IMR-90 (cell line): ENCODE measurements around the gene KEAP1. TPM values are rescaled to one million over a fixed set of nuclear protein-coding genes. Genes with fewer than 3 reads are reported as not detected.

Experiments
- ATAC-seq: fragments of 200-7000 bp; cut with Tn5 transposase; 2 replicates; pipeline ENCODE4 v1.9.1; 2020; ENCODE audit warnings: low read depth, mild to moderate bottlenecking, moderate library complexity
- BruUV-seq: library from RNA; stranded (reverse); fragments of 400-500 nt; replicated peaks from 2 replicates; lab custom pipeline; 2021; lab: Mats Ljungman, UMichigan
- CTCF ChIA-PET: fragments of 300-600 bp; formaldehyde crosslinking; extraction: SDS; loops from one replicate; lab custom pipeline; 2021; ENCODE audit warnings: antibody characterized with exemption; lab: Yijun Ruan, JAX
- POLR2A ChIA-PET: fragments of 300-600 bp; sonication (Branson Sonifier 250); formaldehyde crosslinking; loops from one replicate; lab custom pipeline; 2022; ENCODE audit warnings: antibody characterized with exemption; ENCODE audit not compliant: unreplicated experiment; lab: Charles Lee
- DNase-seq: peaks from one replicate; pipeline ENCODE4 v3.0.0; 2013
- H2AFZ ChIP-seq: replicated peaks from 2 replicates; pipeline ENCODE3; 2013; ENCODE audit warnings: low read length, mild to moderate bottlenecking; ENCODE audit not compliant: poor library complexity
- H2AK5ac ChIP-seq: 2 replicates; pipeline ENCODE4 v1.6.1; 2013; ENCODE audit warnings: low read depth, low read length, inconsistent platforms
- H2AK9ac ChIP-seq: replicated peaks from 2 replicates; pipeline ENCODE3; 2013; ENCODE audit warnings: mild to moderate bottlenecking, low read depth, low read length, moderate library complexity; ENCODE audit not compliant: poor library complexity
- H2BK120ac ChIP-seq: 2 replicates; pipeline ENCODE4 v1.6.1; 2013; ENCODE audit warnings: low read depth, low read length, inconsistent platforms
- H2BK15ac ChIP-seq: 3 replicates; pipeline ENCODE4 v1.6.1; 2013; ENCODE audit warnings: low read depth, low read length, inconsistent platforms
- H2BK20ac ChIP-seq: 2 replicates; pipeline ENCODE4 v1.6.1; 2013; ENCODE audit warnings: low read depth, mild to moderate bottlenecking, inconsistent platforms, low read length, moderate library complexity
- H2BK5ac ChIP-seq: 2 replicates; pipeline ENCODE4 v1.6.1; 2013; ENCODE audit warnings: mild to moderate bottlenecking, low read depth, low read length, inconsistent platforms; ENCODE audit not compliant: poor library complexity, severe bottlenecking
- H3K14ac ChIP-seq: replicated peaks from 2 replicates; pipeline ENCODE4 v1.6.1; 2013; ENCODE audit warnings: low read depth, low read length, inconsistent platforms
- H3K18ac ChIP-seq: 2 replicates; pipeline ENCODE4 v1.6.1; 2013; ENCODE audit warnings: low read depth, low read length, control low read depth
- H3K23ac ChIP-seq: 2 replicates; pipeline ENCODE4 v1.6.1; 2013; ENCODE audit warnings: low read depth, low read length, inconsistent platforms
- H3K27ac ChIP-seq: 2 replicates; pipeline ENCODE4 v1.5.1; 2013; ENCODE audit warnings: mild to moderate bottlenecking, control low read depth, low read length; ENCODE audit not compliant: insufficient read depth
- H3K27me3 ChIP-seq: 2 replicates; pipeline ENCODE4 v1.6.1; 2013; ENCODE audit warnings: low read length; ENCODE audit not compliant: control insufficient read depth, insufficient read depth
- H3K36me3 ChIP-seq: 2 replicates; pipeline ENCODE4 v1.6.1; 2013; ENCODE audit warnings: low read length, mixed read lengths; ENCODE audit not compliant: control insufficient read depth, insufficient read depth
- H3K4ac ChIP-seq: 2 replicates; pipeline ENCODE4 v1.6.1; 2013; ENCODE audit warnings: low read depth, low read length, inconsistent platforms
- H3K4me1 ChIP-seq: 2 replicates; pipeline ENCODE4 v1.6.1; 2013; ENCODE audit warnings: low read length, mixed read lengths; ENCODE audit not compliant: control insufficient read depth, insufficient read depth
- H3K4me2 ChIP-seq: 2 replicates; pipeline ENCODE4 v1.6.1; 2013; ENCODE audit warnings: low read depth, mild to moderate bottlenecking, control low read depth, low read length, moderate library complexity
- H3K4me3 ChIP-seq: 2 replicates; pipeline ENCODE4 v1.5.1; 2013; ENCODE audit warnings: low read depth, mild to moderate bottlenecking, control low read depth, low read length, moderate library complexity; ENCODE audit not compliant: insufficient read depth
- H3K56ac ChIP-seq: 2 replicates; pipeline ENCODE4 v1.6.1; 2013; ENCODE audit warnings: low read length, inconsistent platforms; ENCODE audit not compliant: insufficient read depth; ENCODE audit errors: extremely low read depth
- H3K79me1 ChIP-seq, 2 experiments: 2 replicates each; pipeline ENCODE4 v1.6.1; 2013; ENCODE audit warnings: low read length in 2 of 2, inconsistent platforms in 1 of 2, low read depth in 1 of 2
- H3K9ac ChIP-seq: 2 replicates; pipeline ENCODE4 v1.6.1; 2013; ENCODE audit warnings: low read depth, low read length, control low read depth
- H3K9me1 ChIP-seq: 2 replicates; pipeline ENCODE4 v1.6.1; 2013; ENCODE audit warnings: low read length, inconsistent platforms; ENCODE audit not compliant: insufficient read depth
- H3K9me3 ChIP-seq: 2 replicates; pipeline ENCODE4 v1.6.1; 2013; ENCODE audit warnings: low read length; ENCODE audit not compliant: control insufficient read depth, insufficient read depth
- H4K20me1 ChIP-seq: 2 replicates; pipeline ENCODE4 v1.6.1; 2013; ENCODE audit warnings: low read length, inconsistent platforms; ENCODE audit not compliant: insufficient read depth
- H4K5ac ChIP-seq: 2 replicates; pipeline ENCODE4 v1.6.1; 2013; ENCODE audit warnings: mild to moderate bottlenecking, low read depth, low read length, control low read depth
- H4K8ac ChIP-seq, 2 experiments: 2 replicates each; pipeline ENCODE4 v1.6.1; 2013; ENCODE audit warnings: low read depth in 2 of 2, low read length in 2 of 2, control low read depth in 1 of 2, inconsistent platforms in 1 of 2
- H4K91ac ChIP-seq: 2 replicates; pipeline ENCODE4 v1.6.1; 2013; ENCODE audit warnings: low read depth, low read length, inconsistent platforms; ENCODE audit not compliant: insufficient read depth
- POLR2A ChIP-seq: IDR thresholded peaks from 2 replicates; pipeline ENCODE4 v1.6.1; 2012; ENCODE audit warnings: mild to moderate bottlenecking, low read depth, low read length
- RCOR1 ChIP-seq: IDR thresholded peaks from 2 replicates; pipeline ENCODE4 v1.6.1; 2012; ENCODE audit warnings: mild to moderate bottlenecking, low read length, improper control_type of control experiment; ENCODE audit not compliant: insufficient replicate concordance
- WGBS, 2 experiments: methylation state at CpG; one replicate each; pipeline versions ENCODE4 v1.1.5 to v1.1.7; 2013; ENCODE audit warnings: missing lambda C conversion rate in 2 of 2; ENCODE audit not compliant: insufficient read length in 1 of 2; ENCODE audit errors: extremely low coverage in 2 of 2; 5-methylcytosine and 5-hydroxymethylcytosine counted together
- dilution Hi-C: fragments of 300-500 bp; cut with HindIII; formaldehyde crosslinking; loops from one replicate; pipeline ENCODE4 v1.14.3; 2018; ENCODE audit warnings: low sequenced_read_pairs; ENCODE audit not compliant: unreplicated experiment
- in situ Hi-C: fragments of 300-500 bp; cut with MboI; formaldehyde crosslinking; loops from 3 replicates; pipeline ENCODE4 v1.14.3; 2019; ENCODE audit warnings: low sequenced_read_pairs, inconsistent platforms, mixed read lengths
- intact Hi-C: fragments of 100-400 bp; cut with micrococcal nuclease; formaldehyde crosslinking; loops from 2 replicates; pipeline ENCODE4 v1.10.0; 2022
- polyA plus RNA-seq, 3 experiments: library from polyadenylated mRNA; depleted of rRNA; stranded (reverse); fragments of >200 nt; gene quantifications; 2 replicates each; pipeline ENCODE4 v1.2.3, GENCODE V29; 2012; ENCODE audit warnings: low replicate concordance in 1 of 3
- total RNA-seq: library from RNA; depleted of rRNA; stranded (reverse); fragments of >200 nt; gene quantifications from 2 replicates; pipeline ENCODE4 v1.2.3, GENCODE V29; 2012

Gene KEAP1
- total and polyA plus RNA-seq, 2 of the 4 experiments (the other 2 are of a cell fraction): 63.4 to 81.6 TPM

DNA sequence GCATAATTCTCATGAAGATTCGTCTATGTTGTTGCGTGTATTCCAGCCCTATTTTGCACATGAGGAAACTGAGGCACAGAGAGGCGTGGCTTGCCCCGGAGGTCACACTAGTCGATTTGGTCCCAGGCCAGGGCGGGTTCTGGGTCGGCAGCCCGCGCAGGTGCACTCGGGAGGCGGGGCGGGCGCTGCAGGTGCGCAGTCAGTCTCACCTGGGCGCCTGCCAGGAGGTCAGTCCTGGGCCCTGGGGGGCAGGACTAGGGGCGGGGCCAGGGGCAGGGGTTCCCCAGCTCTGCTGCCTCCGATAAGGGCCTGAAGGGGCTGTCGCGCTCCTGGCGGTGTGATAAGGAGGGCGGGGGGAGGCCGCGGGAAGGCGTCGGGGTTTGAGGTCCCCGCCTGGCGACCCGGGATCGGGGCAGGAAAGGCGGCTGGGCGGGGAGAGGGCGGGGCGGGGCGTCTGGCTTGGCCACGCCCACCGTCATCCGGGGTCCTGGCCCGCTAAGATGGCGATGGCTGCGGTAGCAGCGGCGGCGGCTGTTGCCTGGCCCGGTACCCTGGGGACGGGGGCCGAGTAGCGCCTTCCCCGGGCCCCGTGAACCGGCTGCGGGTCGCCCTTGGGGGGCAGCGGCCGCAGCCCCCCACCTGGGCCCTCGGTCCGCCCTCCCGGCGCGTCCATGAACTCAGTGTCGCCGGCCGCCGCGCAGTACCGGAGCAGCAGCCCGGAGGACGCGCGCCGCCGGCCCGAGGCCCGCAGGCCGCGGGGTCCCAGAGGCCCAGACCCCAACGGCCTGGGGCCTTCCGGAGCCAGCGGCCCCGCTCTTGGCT is 40.5 kb upstream of the KEAP1 start, which contains the start of gene ATG4D:
Gene ATG4D (plus strand): TSS at position 485 of the 822 bp plus-strand sequence. CDS start 187 bp downstream, at position 672.
- H4K8ac ChIP-seq: peak within 1 kb of the TSS; percentile 79 to 83; a peak in 3 of 4 replicates
- H3K27ac ChIP-seq: peak within 1 kb of the TSS; percentile 87
- TF ChIP-seq RCOR1 (no peak), POLR2A (peak; percentile 83)
- peak within 1 kb of the TSS; percentile 66 for H3K14ac ChIP-seq
- H2BK15ac ChIP-seq: no peak within 1 kb of the TSS; the same call in 2 of the 3 replicates
- peak within 1 kb of the TSS; percentile 97 for H3K4me3 ChIP-seq
- peaks cover 17 to 37% of the 10 kb centered on the region in 2 experiments for H3K79me1 ChIP-seq
- H3K9me3 ChIP-seq: no peaks in the 10 kb centered on the region
- peak within 1 kb of the TSS; percentile 77 for H2BK5ac ChIP-seq
- no peak within 1 kb of the TSS for H2BK120ac ChIP-seq
- H3K27me3 ChIP-seq: peaks cover 3% of the 10 kb centered on the region
- no peak within 1 kb of the TSS for H2BK20ac ChIP-seq
- peaks cover 5% of the 10 kb centered on the region; the same call in 1 of the 2 replicates for H3K4me1 ChIP-seq
- H3K23ac ChIP-seq: peak within 1 kb of the TSS; percentile 51; the same call in 1 of the 2 replicates
- peaks cover 13% of the 10 kb centered on the region; the same call in 1 of the 2 replicates for H3K9me1 ChIP-seq
- H4K20me1 ChIP-seq: peaks cover 8% of the 10 kb centered on the region
- H4K91ac ChIP-seq: no peak within 1 kb of the TSS; the same call in 1 of the 2 replicates
- intact Hi-C loops (no loop called here), in situ Hi-C loops (no loop called here), dilution Hi-C loops (no loop called here)
- ATAC-seq (peak; percentile 97), DNase-seq (peak; percentile 47)
- H3K18ac ChIP-seq: peak within 1 kb of the TSS; percentile 40; the same call in 1 of the 2 replicates
- peak within 1 kb of the TSS; percentile 96 for H3K4me2 ChIP-seq
- ChIA-PET CTCF (no interaction called here), POLR2A (no interaction called here)
- peak within 1 kb of the TSS; percentile 39; the same call in 1 of the 2 replicates for H3K56ac ChIP-seq
- BruUV-seq: no TSS peak
- H2AFZ ChIP-seq: peak within 1 kb of the TSS; percentile 96
- H3K9ac ChIP-seq: peak within 1 kb of the TSS; percentile 79
- peak within 1 kb of the TSS; percentile 97 for H2AK9ac ChIP-seq
- peak within 1 kb of the TSS; percentile 36; the same call in 1 of the 2 replicates for H4K5ac ChIP-seq
- H3K4ac ChIP-seq: peak within 1 kb of the TSS; percentile 65
- peaks cover 16% of the 10 kb centered on the region for H3K36me3 ChIP-seq
- WGBS, 2 experiments: 3% methylated on average over 32 of the region's 79 CpGs; no CpG with 5 or more reads in 1 of the 2 experiments
- H2AK5ac ChIP-seq: peak within 1 kb of the TSS; percentile 83
